T-cell (primary cell): Measurements from ENCODE around the gene AVEN. TPM values are rescaled to one million over a fixed set of nuclear protein-coding genes. Genes with fewer than 3 reads are reported as not detected.

Experiments
- ATAC-seq, 4 experiments: fragments of 200-7000 bp in 3 of 4; fragments of 150-1000 bp in 1 of 4; cut with Tn5 transposase; replicated peaks in 1 of 4; 1 replicate in 3 of 4; 2 replicates in 1 of 4; pipeline ENCODE4 v1.10.0; 2021; ENCODE audit warnings: moderate library complexity in 3 of 4, mild to moderate bottlenecking in 2 of 4, moderate number of reproducible peaks in 1 of 4
- CTCF ChIA-PET, 2 donors: fragments of 300-600 bp; sonication (Branson Sonifier 250); formaldehyde crosslinking; loops; one replicate each; lab custom pipeline; 2022; ENCODE audit warnings: antibody characterized with exemption in 2 of 2; lab: Charles Lee
- POLR2A ChIA-PET, 2 donors: fragments of 300-600 bp; sonication (Branson Sonifier 250); formaldehyde crosslinking; loops; one replicate each; lab custom pipeline; 2022; ENCODE audit warnings: antibody characterized with exemption in 2 of 2; lab: Charles Lee
- DNase-seq, 35 experiments: peaks; one replicate each; pipeline versions ENCODE4 v3.0.0 to v3.0.0-alpha.2; 2013 to 2023
- H3K27ac ChIP-seq: one replicate; pipeline ENCODE4 v1.5.1; 2013; ENCODE audit warnings: low read length
- H3K27me3 ChIP-seq, 2 experiments: replicated peaks in 1 of 2; 1 replicate in 1 of 2; 2 replicates in 1 of 2; pipeline versions ENCODE4 v1.6.1 to v1.7.0; 2013; ENCODE audit warnings: low read length in 1 of 2, mixed read lengths in 1 of 2; ENCODE audit not compliant: control insufficient read depth in 2 of 2, insufficient read depth in 2 of 2; ENCODE audit errors: extremely low read depth in 1 of 2
- H3K36me3 ChIP-seq, 2 donors: 1 replicate in 1 of 2; 2 replicates in 1 of 2; pipeline versions ENCODE4 v1.6.1 to v1.7.0; 2013; ENCODE audit warnings: low read length in 1 of 2; ENCODE audit not compliant: control insufficient read depth in 2 of 2, insufficient read depth in 1 of 2; ENCODE audit errors: extremely low read depth in 1 of 2
- H3K4me1 ChIP-seq, 2 experiments: 1 replicate in 1 of 2; 2 replicates in 1 of 2; pipeline versions ENCODE4 v1.6.1 to v1.7.0; 2013; ENCODE audit warnings: low read length in 2 of 2, mixed read lengths in 1 of 2; ENCODE audit not compliant: insufficient read depth in 2 of 2, control insufficient read depth in 1 of 2; ENCODE audit errors: extremely low read depth in 1 of 2
- H3K4me3 ChIP-seq, 2 donors: 1 replicate in 1 of 2; 2 replicates in 1 of 2; pipeline versions ENCODE4 v1.5.1 to v1.7.0; 2013; ENCODE audit warnings: mild to moderate bottlenecking in 2 of 2, low read length in 1 of 2, moderate library complexity in 1 of 2; ENCODE audit not compliant: control insufficient read depth in 1 of 2; ENCODE audit errors: extremely low read depth in 1 of 2
- H3K9me3 ChIP-seq: 2 replicates; pipeline ENCODE4 v1.7.0; 2013
- H3K27ac Mint-ChIP-seq, 2 donors: one replicate each; pipeline ENCODE4 v1.8.0; 2020 to 2021; ENCODE audit warnings: mild to moderate bottlenecking in 2 of 2, mixed read lengths in 2 of 2
- H3K27me3 Mint-ChIP-seq, 2 donors: one replicate each; pipeline ENCODE4 v1.8.0; 2021 to 2022; ENCODE audit warnings: mixed read lengths in 2 of 2
- H3K36me3 Mint-ChIP-seq: one replicate; pipeline ENCODE4 v1.8.0; 2021; ENCODE audit warnings: mixed read lengths
- H3K4me1 Mint-ChIP-seq, 3 donors: one replicate each; pipeline ENCODE4 v1.8.0; 2020 to 2022; ENCODE audit warnings: mixed read lengths in 3 of 3, mild to moderate bottlenecking in 1 of 3
- H3K4me3 Mint-ChIP-seq, 3 donors: one replicate each; pipeline ENCODE4 v1.8.0; 2020 to 2022; ENCODE audit warnings: mild to moderate bottlenecking in 3 of 3, mixed read lengths in 3 of 3, moderate library complexity in 3 of 3
- H3K9me3 Mint-ChIP-seq, 3 donors: one replicate each; pipeline ENCODE4 v1.8.0; 2020 to 2022; ENCODE audit warnings: mixed read lengths in 3 of 3
- WGBS: methylation state at CpG from one replicate; pipeline ENCODE4 v1.1.5; 2013; ENCODE audit warnings: missing lambda C conversion rate; ENCODE audit not compliant: insufficient coverage; 5-methylcytosine and 5-hydroxymethylcytosine counted together
- total RNA-seq, 35 experiments: library from RNA in 6 of 35; stranded (reverse) in 6 of 35; fragments of 120-200 nt in 1 of 35; gene quantifications; one replicate each; pipeline versions ENCODE4 v1.2.1 to v1.2.4 and lab custom pipeline; 2013 to 2026

Gene AVEN
- total RNA-seq, 5 donors from 2014 or later (not counting 1 experiment from before 2014, with no cell fraction given) = 7.9 to 10.0 (median 9.7) TPM

- ChIA-PET CTCF (interaction anchor here in 1 of 2 donors (0.5 kb wide), 1 partner anchor 28 kb away, joined by 5 read pairs; no protein-coding TSS in a partner anchor), POLR2A (no interaction called here)
- H3K27me3 ChIP-seq = no peaks in the 10 kb centered on the region
- ATAC-seq (no peak), DNase-seq (no peak)
- no peaks in the 10 kb centered on the region for H3K4me1 Mint-ChIP-seq
- no CpG with 5 or more reads among the region's 6 CpGs for WGBS
- H3K36me3 ChIP-seq = no peaks in the 10 kb centered on the region
- no peak overlapping the region for H3K4me3 ChIP-seq
- no peaks in the 10 kb centered on the region for H3K27me3 Mint-ChIP-seq
- no peaks in the 10 kb centered on the region for H3K4me1 ChIP-seq
- no peak overlapping the region for H3K27ac Mint-ChIP-seq
- no peaks in the 10 kb centered on the region for H3K9me3 ChIP-seq
- no peak overlapping the region for H3K27ac ChIP-seq
- H3K9me3 Mint-ChIP-seq = no peaks in the 10 kb centered on the region
- peaks cover 5% of the 10 kb centered on the region for H3K36me3 Mint-ChIP-seq
- H3K4me3 Mint-ChIP-seq = no peak overlapping the region
These were observed 31.0 kb upstream of the AVEN start for GRCh38 chr15:34070003-34070402.

- Mint-ChIP-seq H3K4me3 (no peak overlapping the region), H3K27ac (no peak overlapping the region), H3K9me3 (no peaks in the 10 kb centered on the region), H3K36me3 (no peaks in the 10 kb centered on the region), H3K27me3 (no peaks in the 10 kb centered on the region), H3K4me1 (peaks cover 0 to 7% (median 3%) of the 10 kb centered on the region in 3 donors)
- H3K27me3 ChIP-seq = no peaks in the 10 kb centered on the region
- no peak overlapping the region for H3K27ac ChIP-seq
- H3K36me3 ChIP-seq = no peaks in the 10 kb centered on the region
- DNase-seq (no peak), ATAC-seq (no peak)
- no peak overlapping the region for H3K4me3 ChIP-seq
- H3K9me3 ChIP-seq = no peaks in the 10 kb centered on the region
- no peaks in the 10 kb centered on the region for H3K4me1 ChIP-seq
- CTCF ChIA-PET = interaction anchor here in 1 of 2 donors (0.8 kb wide), 1 partner anchor 144 kb away, joined by 3 read pairs; the partner anchor contains the start of gene KATNBL1
- 97% methylated on average over 7 of the region's 8 CpGs for WGBS
- POLR2A ChIA-PET = no interaction called here
These were observed 26.9 kb upstream of the AVEN start for GRCh38 chr15:34065941-34066340.

GRCh38 chr15:34065261-34065660, 26.3 kb upstream of the AVEN start:
- H3K9me3 ChIP-seq = no peaks in the 10 kb centered on the region
- Mint-ChIP-seq H3K27me3 (no peaks in the 10 kb centered on the region), H3K9me3 (no peaks in the 10 kb centered on the region), H3K4me3 (no peak overlapping the region), H3K4me1 (peaks cover 0 to 7% (median 3%) of the 10 kb centered on the region in 3 donors), H3K27ac (peak overlapping the region in 1 of 2 donors; percentile 11), H3K36me3 (no peaks in the 10 kb centered on the region)
- WGBS = no CpG with 5 or more reads among the region's 3 CpGs
- no peaks in the 10 kb centered on the region for H3K27me3 ChIP-seq
- no peak overlapping the region for H3K4me3 ChIP-seq
- ATAC-seq = no peak
- no peak overlapping the region for H3K27ac ChIP-seq
- POLR2A ChIA-PET = interaction anchor here in 1 of 2 donors (0.6 kb wide), 1 partner anchor 38 kb away, joined by 4 read pairs; no protein-coding TSS in a partner anchor
- H3K4me1 ChIP-seq = no peaks in the 10 kb centered on the region
- CTCF ChIA-PET = interaction anchor here in 1 of 2 donors (0.8 to 1.0 kb wide), 2 partner anchors 145 to 522 kb away, joined by 3 read pairs; partner anchors contain the start of gene KATNBL1
- no peak for DNase-seq
- no peaks in the 10 kb centered on the region for H3K36me3 ChIP-seq

- no CpG with 5 or more reads among the region's 1 CpG for WGBS
- Mint-ChIP-seq H3K27me3 (no peaks in the 10 kb centered on the region), H3K4me3 (no peak overlapping the region), H3K4me1 (peaks cover 0 to 7% (median 3%) of the 10 kb centered on the region in 3 donors), H3K36me3 (no peaks in the 10 kb centered on the region), H3K9me3 (no peaks in the 10 kb centered on the region), H3K27ac (no peak overlapping the region)
- H3K4me3 ChIP-seq = no peak overlapping the region
- DNase-seq = no peak
- no peaks in the 10 kb centered on the region for H3K4me1 ChIP-seq
- ChIA-PET POLR2A (no interaction called here), CTCF (interaction anchor here in 1 of 2 donors (1.0 kb wide), 1 partner anchor 523 kb away, joined by 3 read pairs; no protein-coding TSS in a partner anchor)
- H3K27ac ChIP-seq = no peak overlapping the region
- H3K36me3 ChIP-seq = no peaks in the 10 kb centered on the region
- no peak for ATAC-seq
- no peaks in the 10 kb centered on the region for H3K9me3 ChIP-seq
- H3K27me3 ChIP-seq = no peaks in the 10 kb centered on the region
These were observed 25.4 kb upstream of the AVEN start for GRCh38 chr15:34064438-34064837.

GRCh38 chr15:34059946-34060345, 20.9 kb upstream of the AVEN start:
- WGBS = 92% methylated on average over 2 of the region's 3 CpGs
- H3K27me3 Mint-ChIP-seq = no peaks in the 10 kb centered on the region
- H3K9me3 ChIP-seq = no peaks in the 10 kb centered on the region
- H3K4me3 Mint-ChIP-seq = no peak overlapping the region
- no peak overlapping the region for H3K4me3 ChIP-seq
- ChIA-PET POLR2A (no interaction called here), CTCF (interaction anchor here (0.6 to 2.0 kb wide), 4 partner anchors 48 to 527 kb away, joined by 3 to 9 read pairs (median 5); partner anchors contain the start of gene KATNBL1 (in 1 of the 2))
- no peaks in the 10 kb centered on the region for H3K27me3 ChIP-seq
- DNase-seq (no peak), ATAC-seq (no peak)
- no peaks in the 10 kb centered on the region for H3K4me1 ChIP-seq
- no peak overlapping the region for H3K27ac ChIP-seq
- H3K4me1 Mint-ChIP-seq = peaks cover 0 to 7% (median 3%) of the 10 kb centered on the region in 3 donors
- no peak overlapping the region for H3K27ac Mint-ChIP-seq
- no peaks in the 10 kb centered on the region for H3K36me3 ChIP-seq
- no peaks in the 10 kb centered on the region for H3K36me3 Mint-ChIP-seq
- no peaks in the 10 kb centered on the region for H3K9me3 Mint-ChIP-seq

- ATAC-seq (no peak), DNase-seq (no peak)
- Histone ChIP-seq H3K9me3 (no peaks in the 10 kb centered on the region), H3K4me1 (no peaks in the 10 kb centered on the region), H3K4me3 (no peak overlapping the region), H3K36me3 (no peaks in the 10 kb centered on the region), H3K27ac (no peak overlapping the region), H3K27me3 (no peaks in the 10 kb centered on the region)
- Mint-ChIP-seq H3K4me3 (no peak overlapping the region), H3K9me3 (no peaks in the 10 kb centered on the region), H3K36me3 (no peaks in the 10 kb centered on the region), H3K27me3 (no peaks in the 10 kb centered on the region), H3K27ac (no peak overlapping the region), H3K4me1 (peaks cover 0 to 7% (median 3%) of the 10 kb centered on the region in 3 donors)
- ChIA-PET POLR2A (no interaction called here), CTCF (interaction anchor here in 1 of 2 donors (0.5 to 1.3 kb wide), 4 partner anchors 9 to 527 kb away, joined by 3 read pairs; no protein-coding TSS in a partner anchor)
- whole genome bisulfite sequencing = 46% methylated on average over 2 of the region's 2 CpGs
These were observed 20.5 kb upstream of the AVEN start for GRCh38 chr15:34059476-34059875.
